ENCODE data around the gene TREH.

Gene TREH

DNA sequence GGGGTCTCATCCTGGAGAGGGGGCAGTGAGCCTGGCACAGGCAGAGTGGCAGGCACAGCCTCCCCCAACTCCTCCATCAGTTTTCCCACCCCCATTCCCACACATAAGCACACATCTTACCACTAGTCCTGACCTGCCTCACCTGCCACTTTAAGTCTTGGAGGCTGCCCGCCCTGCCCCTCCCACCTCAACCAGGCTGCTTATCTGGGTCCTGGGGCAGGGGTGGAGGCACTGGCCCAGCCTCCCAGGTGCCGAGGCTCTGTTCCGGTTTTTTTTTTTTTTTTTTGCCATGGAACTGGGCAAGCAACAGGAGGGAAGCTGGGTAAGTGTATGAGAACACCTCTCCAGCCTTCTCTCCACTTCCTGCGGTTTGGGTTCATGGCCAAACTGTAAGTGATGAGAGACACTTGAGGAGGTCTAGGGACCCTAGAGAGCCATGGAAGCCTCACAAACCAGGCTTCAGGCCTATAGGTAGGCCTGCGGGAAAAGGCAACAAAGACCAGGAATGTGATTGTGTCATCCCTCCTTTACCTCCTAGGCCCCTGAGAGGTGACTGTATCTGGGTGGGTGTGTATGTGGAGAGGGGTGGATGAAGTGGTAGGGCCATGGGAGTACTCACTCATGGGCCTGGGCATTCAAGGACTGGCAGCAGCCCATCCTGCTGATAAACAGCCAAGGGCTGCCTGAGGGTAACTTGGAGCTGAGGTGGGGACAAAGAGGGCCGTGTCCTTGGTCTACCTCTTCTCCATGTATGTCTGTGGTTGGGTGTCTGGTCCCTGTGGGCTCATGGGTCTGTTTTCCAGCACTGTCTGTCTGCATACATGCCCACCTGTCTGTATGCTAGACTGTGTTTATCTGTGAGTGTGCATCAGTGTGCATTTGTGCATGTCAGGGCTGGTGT is 49.4 kb downstream of the TREH start:
- no peak overlapping the region for H3K27ac ChIP-seq
- no peak for TF ChIP-seq CTCF (conservative IDR thresholded peaks at IDR 0.05)

GRCh38 chr11:118628861-118629549 is 50.4 kb downstream of the TREH start:
- no peak overlapping the region for H3K27ac ChIP-seq
- no peak for TF ChIP-seq CTCF (conservative IDR thresholded peaks at IDR 0.05)

- TF ChIP-seq CTCF (conservative IDR thresholded peaks at IDR 0.05) = no peak
- H3K27ac ChIP-seq = no peak overlapping the region
Observed at GRCh38 chr11:118628432-118628831, 51.0 kb downstream of the TREH start.

DNA sequence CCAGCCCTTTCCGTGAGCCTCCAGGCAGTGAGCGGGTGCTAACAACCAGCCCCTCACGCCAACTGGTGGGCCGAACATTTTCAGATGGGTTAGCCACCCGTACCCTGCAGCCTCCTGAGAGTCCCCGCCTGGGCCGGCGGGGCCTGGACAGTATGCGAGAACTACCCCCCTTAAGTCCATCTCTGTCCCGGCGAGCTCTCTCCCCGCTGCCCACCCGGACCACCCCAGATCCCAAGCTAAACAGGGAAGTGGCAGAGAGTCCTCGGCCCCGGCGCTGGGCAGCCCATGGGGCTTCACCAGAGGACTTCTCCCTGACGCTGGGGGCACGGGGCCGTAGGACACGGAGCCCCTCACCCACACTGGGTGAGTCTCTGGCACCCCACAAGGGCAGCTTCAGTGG is 51.4 kb downstream of the TREH start:
- no peak for TF ChIP-seq CTCF (conservative IDR thresholded peaks at IDR 0.05)

DNA sequence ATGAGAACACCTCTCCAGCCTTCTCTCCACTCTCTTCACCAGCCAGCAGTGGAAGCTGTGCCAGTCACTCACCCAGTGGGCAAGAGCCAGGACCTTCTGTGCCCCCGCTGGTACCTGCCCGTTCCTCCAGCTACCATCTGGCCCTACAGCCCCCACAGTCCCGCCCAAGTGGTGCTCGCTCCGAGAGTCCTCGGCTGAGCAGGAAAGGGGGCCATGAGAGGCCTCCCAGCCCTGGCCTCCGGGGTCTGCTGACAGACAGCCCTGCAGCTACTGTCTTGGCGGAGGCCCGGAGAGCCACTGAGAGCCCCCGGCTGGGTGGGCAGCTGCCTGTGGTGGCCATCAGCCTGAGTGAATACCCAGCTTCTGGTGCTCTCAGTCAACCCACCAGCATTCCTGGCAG is 51.9 kb downstream of the TREH start:
- H3K27ac ChIP-seq = no peak overlapping the region
- no peak for TF ChIP-seq CTCF (conservative IDR thresholded peaks at IDR 0.05)

More for the DNA sequence above, 51.4 kb downstream of the TREH start:
- no peak overlapping the region for H3K27ac ChIP-seq

DNA sequence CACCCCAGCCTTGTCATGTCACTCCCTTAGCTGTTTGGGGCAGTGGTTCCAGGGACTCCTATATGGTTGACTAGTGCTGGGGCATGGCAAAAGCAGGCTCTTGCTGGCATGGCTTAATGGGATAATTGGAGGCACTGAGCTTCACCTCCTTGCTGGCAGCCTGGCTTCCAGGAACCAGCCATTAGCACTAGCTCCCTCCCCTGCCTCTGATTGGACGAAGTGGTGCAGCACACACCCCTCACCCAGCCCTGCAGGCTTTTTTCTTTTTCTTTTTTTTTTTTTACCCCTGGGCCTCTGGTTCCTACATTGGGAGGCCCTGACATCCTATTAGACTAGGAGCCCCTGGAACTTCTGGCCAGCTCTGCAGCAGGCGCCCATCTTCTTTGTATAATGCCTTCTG is 53.5 kb downstream of the TREH start:
- no peak for TF ChIP-seq CTCF (conservative IDR thresholded peaks at IDR 0.05)
- no peak overlapping the region for H3K27ac ChIP-seq

GRCh38 chr11:118625036-118625690 is 54.3 kb downstream of the TREH start:
- H3K27ac ChIP-seq = no peak overlapping the region
- no peak for TF ChIP-seq CTCF (conservative IDR thresholded peaks at IDR 0.05)
